GM18873 (cell line): Measurements from ENCODE around the gene DEFB114.

ENCODE experiments used
- ATAC-seq: cut with Tn5 transposase; IDR thresholded peaks from one replicate; pipeline ENCODE4 v1.9.1; 2021; ENCODE audit warnings: mild to moderate bottlenecking, moderate library complexity, moderate number of reproducible peaks; ENCODE audit not compliant: unreplicated experiment, low FRiP score

DEFB114 gene

GRCh38 chr6:49937811-49938210 is 26.2 kb downstream of the DEFB114 start:
- no peak for ATAC-seq

GRCh38 chr6:49937017-49937416 is 26.9 kb downstream of the DEFB114 start:
- no peak for ATAC-seq

- no peak for ATAC-seq
Observed at GRCh38 chr6:49935387-49935786, 28.6 kb downstream of the DEFB114 start.

GRCh38 chr6:49934770-49935169 is 29.2 kb downstream of the DEFB114 start:
- no peak for ATAC-seq

- ATAC-seq: no peak
Observed at GRCh38 chr6:49933526-49933925, 30.4 kb downstream of the DEFB114 start.

GRCh38 chr6:49929340-49929739 is 34.6 kb downstream of the DEFB114 start:
- ATAC-seq: no peak

GRCh38 chr6:49923826-49924225 is 40.1 kb downstream of the DEFB114 start:
- no peak for ATAC-seq

GRCh38 chr6:49919935-49920644 is 43.9 kb downstream of the DEFB114 start:
- ATAC-seq: no peak

- ATAC-seq: no peak
Observed at GRCh38 chr6:49919261-49919660, 44.7 kb downstream of the DEFB114 start.

GRCh38 chr6:49918787-49919186 is 45.2 kb downstream of the DEFB114 start:
- ATAC-seq: no peak

- no peak for ATAC-seq
Observed at GRCh38 chr6:49915035-49915434, 48.9 kb downstream of the DEFB114 start.

GRCh38 chr6:49913636-49914375 is 50.2 kb downstream of the DEFB114 start:
- no peak for ATAC-seq

GRCh38 chr6:49912196-49912595 is 51.8 kb downstream of the DEFB114 start:
- ATAC-seq: no peak

- no peak for ATAC-seq
Observed at GRCh38 chr6:49911252-49911651, 52.7 kb downstream of the DEFB114 start.
